Activated naive CD4-positive, alpha-beta T cell treated with anti-CD3 and anti-CD28 coated beads, Interleukin-2, amount 50 U/mL, for 72 hours (primary cell): ENCODE results near the gene SLCO4C1. TPM values are rescaled to one million over a fixed set of nuclear protein-coding genes. Genes with fewer than 3 reads are reported as not detected.
A peak's percentile ranks its signal among the peaks of the same experiment; 100 is the strongest.
"Not testable (repeated sequence)": the region's sequence is repeated elsewhere in the genome, so short reads cannot be mapped to it uniquely, and the experiment has no call there.

ENCODE experiments used
- ATAC-seq, 2 donors: fragments of 150-1000 bp; cut with Tn5 transposase; 2 replicates each; pipeline ENCODE4 v1.10.0; 2021; ENCODE audit warnings: mild to moderate bottlenecking in 2 of 2, moderate library complexity in 2 of 2
- DNase-seq, 2 donors: peaks; one replicate each; pipeline ENCODE4 v3.0.0; 2021 to 2022; ENCODE audit warnings: low spot score in 2 of 2
- H3K27ac Mint-ChIP-seq, 2 donors: one replicate each; pipeline ENCODE4 v1.8.0; 2022; ENCODE audit warnings: mild to moderate bottlenecking in 2 of 2, mixed read lengths in 2 of 2
- H3K36me3 Mint-ChIP-seq, 2 donors: one replicate each; pipeline ENCODE4 v1.8.0; 2022; ENCODE audit warnings: mixed read lengths in 2 of 2
- H3K9me3 Mint-ChIP-seq, 2 donors: one replicate each; pipeline ENCODE4 v1.8.0; 2022; ENCODE audit warnings: mixed read lengths in 2 of 2
- total RNA-seq, 2 donors: library from RNA; stranded (reverse); gene quantifications; one replicate each; pipeline ENCODE4 v1.2.3, GENCODE V29; 2022

SLCO4C1 gene
- total RNA-seq, result under 1 TPM; 0.07 to 0.10 TPM

- no peaks in the 10 kb centered on the region for H3K36me3 Mint-ChIP-seq
- peak; percentile 70 to 71 for DNase-seq
- H3K9me3 Mint-ChIP-seq, result no peaks in the 10 kb centered on the region
- H3K27ac Mint-ChIP-seq, result peak within 1 kb of the TSS in 1 of 2 donors; percentile 84
- peak; percentile 91 to 94 for ATAC-seq
These were observed at the start of gene SLCO4C1 for GRCh38 chr5:102296178-102296817. Gene SLCO4C1 (minus strand): TSS chr5:102296284. CDS start chr5:102296262, 22 bp downstream.

GRCh38 chr5:102341681-102342288 is 45.7 kb upstream of the SLCO4C1 start:
- Mint-ChIP-seq H3K36me3 (no peaks in the 10 kb centered on the region), H3K27ac (no peak overlapping the region), H3K9me3 (no peaks in the 10 kb centered on the region)
- ATAC-seq (no peak), DNase-seq (no peak)

- Mint-ChIP-seq H3K36me3 (no peaks in the 10 kb centered on the region), H3K27ac (no peak overlapping the region), H3K9me3 (no peaks in the 10 kb centered on the region)
- ATAC-seq, result no peak
- DNase-seq, result no peak
These were observed 28.6 kb upstream of the SLCO4C1 start for GRCh38 chr5:102324714-102325113.

- not testable (repeated sequence) for ATAC-seq, DNase-seq, H3K27ac Mint-ChIP-seq, H3K36me3 Mint-ChIP-seq, H3K9me3 Mint-ChIP-seq
These were observed 22.7 kb upstream of the SLCO4C1 start for GRCh38 chr5:102318801-102319200.

GRCh38 chr5:102314328-102314727 is 18.2 kb upstream of the SLCO4C1 start:
- ATAC-seq, result no peak
- Mint-ChIP-seq H3K36me3 (no peaks in the 10 kb centered on the region), H3K27ac (no peak overlapping the region), H3K9me3 (no peaks in the 10 kb centered on the region)
- no peak for DNase-seq

GRCh38 chr5:102313912-102314311 is 17.8 kb upstream of the SLCO4C1 start:
- ATAC-seq (no peak), DNase-seq (no peak)
- Mint-ChIP-seq H3K9me3 (no peaks in the 10 kb centered on the region), H3K27ac (no peak overlapping the region), H3K36me3 (no peaks in the 10 kb centered on the region)

GRCh38 chr5:102312586-102313370 is 16.7 kb upstream of the SLCO4C1 start:
- no peak for ATAC-seq
- no peak overlapping the region for H3K27ac Mint-ChIP-seq
- no peak for DNase-seq
- no peaks in the 10 kb centered on the region for H3K9me3 Mint-ChIP-seq
- no peaks in the 10 kb centered on the region for H3K36me3 Mint-ChIP-seq

GRCh38 chr5:102309586-102309985 is 13.5 kb upstream of the SLCO4C1 start:
- H3K9me3 Mint-ChIP-seq, result no peaks in the 10 kb centered on the region
- H3K36me3 Mint-ChIP-seq, result no peaks in the 10 kb centered on the region
- no peak overlapping the region for H3K27ac Mint-ChIP-seq
- ATAC-seq (no peak), DNase-seq (no peak)

GRCh38 chr5:102307232-102307631 is 11.1 kb upstream of the SLCO4C1 start:
- no peaks in the 10 kb centered on the region for H3K9me3 Mint-ChIP-seq
- no peak for DNase-seq
- no peak for ATAC-seq
- H3K27ac Mint-ChIP-seq, result no peak overlapping the region
- no peaks in the 10 kb centered on the region for H3K36me3 Mint-ChIP-seq

- Mint-ChIP-seq H3K9me3 (no peaks in the 10 kb centered on the region), H3K36me3 (no peaks in the 10 kb centered on the region), H3K27ac (no peak overlapping the region)
- DNase-seq (no peak), ATAC-seq (no peak)
These were observed 10.0 kb upstream of the SLCO4C1 start for GRCh38 chr5:102306121-102306520.

GRCh38 chr5:102295534-102296177 is 428 bp downstream of the SLCO4C1 start:
- DNase-seq (no peak), ATAC-seq (peak; percentile 2 to 6)
- no peaks in the 10 kb centered on the region for H3K9me3 Mint-ChIP-seq
- H3K36me3 Mint-ChIP-seq, result no peaks in the 10 kb centered on the region
- peak overlapping the region in 1 of 2 donors; percentile 84 for H3K27ac Mint-ChIP-seq

GRCh38 chr5:102294886-102295395 is 1.1 kb downstream of the SLCO4C1 start:
- no peak for ATAC-seq
- DNase-seq, result no peak
- H3K9me3 Mint-ChIP-seq, result no peaks in the 10 kb centered on the region
- H3K36me3 Mint-ChIP-seq, result no peaks in the 10 kb centered on the region
- H3K27ac Mint-ChIP-seq, result no peak overlapping the region

- no peak overlapping the region for H3K27ac Mint-ChIP-seq
- H3K9me3 Mint-ChIP-seq, result no peaks in the 10 kb centered on the region
- ATAC-seq, result no peak
- DNase-seq, result no peak
- H3K36me3 Mint-ChIP-seq, result no peaks in the 10 kb centered on the region
These were observed 6.1 kb downstream of the SLCO4C1 start for GRCh38 chr5:102290004-102290403.

GRCh38 chr5:102289251-102289899 is 6.7 kb downstream of the SLCO4C1 start:
- Mint-ChIP-seq H3K27ac (no peak overlapping the region), H3K36me3 (no peaks in the 10 kb centered on the region), H3K9me3 (no peaks in the 10 kb centered on the region)
- DNase-seq (no peak), ATAC-seq (no peak)

GRCh38 chr5:102288630-102289029 is 7.5 kb downstream of the SLCO4C1 start:
- Mint-ChIP-seq H3K36me3 (no peaks in the 10 kb centered on the region), H3K27ac (no peak overlapping the region), H3K9me3 (no peaks in the 10 kb centered on the region)
- ATAC-seq, result no peak
- no peak for DNase-seq

GRCh38 chr5:102286476-102286875 is 9.6 kb downstream of the SLCO4C1 start:
- H3K27ac Mint-ChIP-seq, result no peak overlapping the region
- no peaks in the 10 kb centered on the region for H3K9me3 Mint-ChIP-seq
- ATAC-seq (no peak), DNase-seq (no peak)
- H3K36me3 Mint-ChIP-seq, result no peaks in the 10 kb centered on the region
